GM19463 (cell line): ENCODE measurements around the gene DDX28.
"Not testable (repeated sequence)": the region's sequence is repeated elsewhere in the genome, so short reads cannot be mapped to it uniquely, and the experiment has no call there.

Experiments
- ATAC-seq: cut with Tn5 transposase; IDR thresholded peaks from one replicate; pipeline ENCODE4 v1.9.1; 2021; ENCODE audit warnings: mild to moderate bottlenecking, moderate library complexity; ENCODE audit not compliant: unreplicated experiment

The DDX28 gene

GRCh38 chr16:68037841-68038597, 15.0 kb upstream of the DDX28 start:
- no peak for ATAC-seq

DNA sequence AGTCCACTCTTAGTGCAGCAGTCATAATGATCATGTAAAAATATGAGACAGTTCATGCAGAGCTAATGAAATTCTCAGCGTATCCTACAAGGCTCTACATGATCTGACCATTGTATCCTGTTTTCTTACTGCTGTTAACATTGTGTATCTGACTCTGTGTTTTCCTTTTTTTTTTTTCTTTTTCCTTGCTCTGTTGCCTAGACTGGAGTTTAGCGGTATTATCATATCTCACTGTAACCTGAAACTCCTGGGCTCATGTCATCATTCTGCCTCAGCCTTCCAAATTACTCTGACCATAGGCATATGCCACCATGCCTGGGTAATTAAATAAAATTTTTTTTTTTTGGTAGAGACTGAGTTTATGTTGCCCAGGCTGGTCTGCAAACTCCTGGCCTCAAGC, 12.2 kb upstream of the DDX28 start:
- ATAC-seq: no peak

GRCh38 chr16:68033101-68033500, 10.1 kb upstream of the DDX28 start:
- no peak for ATAC-seq

- ATAC-seq: no peak
Observed at GRCh38 chr16:68031951-68032350, 8.9 kb upstream of the DDX28 start.

- not testable (repeated sequence) for ATAC-seq
Observed at GRCh38 chr16:68030108-68030507, 7.1 kb upstream of the DDX28 start.

DNA sequence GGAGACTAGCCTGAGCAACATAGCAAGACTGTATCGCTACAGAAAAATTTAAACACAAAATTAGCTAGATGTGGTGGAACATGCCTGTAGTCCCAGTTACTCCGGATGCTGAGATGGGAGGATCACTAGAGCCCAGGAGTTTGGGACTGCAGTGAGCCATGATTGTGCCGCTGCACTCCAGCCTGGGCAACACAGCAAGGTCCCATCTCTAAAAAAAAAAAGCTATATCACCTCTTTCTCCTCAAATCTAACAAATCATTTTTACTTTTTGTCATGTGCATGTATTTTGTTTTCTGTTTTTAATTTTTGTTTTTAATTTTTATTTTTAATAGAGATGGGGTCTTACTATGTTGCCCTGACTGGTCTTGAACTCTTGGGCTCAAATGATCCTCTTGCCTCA, 6.0 kb upstream of the DDX28 start:
- no peak for ATAC-seq

DNA sequence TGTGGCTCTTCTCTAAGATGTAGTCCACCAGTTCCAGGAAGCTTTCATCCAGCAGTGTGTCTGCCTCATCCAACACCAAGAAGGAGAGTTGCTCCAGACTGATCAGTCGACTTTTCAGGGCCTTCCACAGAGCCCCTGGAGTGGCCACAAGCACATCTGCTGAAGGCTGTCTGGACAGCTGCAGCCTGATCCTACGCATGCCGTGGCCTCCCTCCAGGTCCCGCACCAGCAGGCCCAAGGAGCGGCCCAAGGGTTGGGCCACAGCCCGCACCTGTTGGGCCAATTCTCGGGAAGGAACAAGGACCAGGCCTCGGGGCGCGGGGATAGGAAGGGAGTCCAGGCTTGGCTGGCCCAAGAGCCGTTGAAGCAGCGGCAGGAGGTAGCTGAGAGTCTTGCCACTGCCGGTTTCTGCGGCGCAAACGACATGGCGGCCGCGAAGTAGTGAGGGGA, 729 bp downstream of the DDX28 start:
- ATAC-seq: no peak

- ATAC-seq: no peak
Observed at GRCh38 chr16:68021490-68021889, 1.5 kb downstream of the DDX28 start.

GRCh38 chr16:68019167-68019680, 3.8 kb downstream of the DDX28 start:
- ATAC-seq: no peak

- no peak for ATAC-seq
Observed at GRCh38 chr16:68015681-68016080, 7.4 kb downstream of the DDX28 start, which contains the start of gene DPEP2NB. DPEP2NB (minus strand) TSS chr16:68015911; CDS start chr16:68015770, 141 bp downstream.

- no peak for ATAC-seq
Observed at GRCh38 chr16:68013440-68013839, 9.6 kb downstream of the DDX28 start.

GRCh38 chr16:68009872-68010271, 13.2 kb downstream of the DDX28 start:
- not testable (repeated sequence) for ATAC-seq

DNA sequence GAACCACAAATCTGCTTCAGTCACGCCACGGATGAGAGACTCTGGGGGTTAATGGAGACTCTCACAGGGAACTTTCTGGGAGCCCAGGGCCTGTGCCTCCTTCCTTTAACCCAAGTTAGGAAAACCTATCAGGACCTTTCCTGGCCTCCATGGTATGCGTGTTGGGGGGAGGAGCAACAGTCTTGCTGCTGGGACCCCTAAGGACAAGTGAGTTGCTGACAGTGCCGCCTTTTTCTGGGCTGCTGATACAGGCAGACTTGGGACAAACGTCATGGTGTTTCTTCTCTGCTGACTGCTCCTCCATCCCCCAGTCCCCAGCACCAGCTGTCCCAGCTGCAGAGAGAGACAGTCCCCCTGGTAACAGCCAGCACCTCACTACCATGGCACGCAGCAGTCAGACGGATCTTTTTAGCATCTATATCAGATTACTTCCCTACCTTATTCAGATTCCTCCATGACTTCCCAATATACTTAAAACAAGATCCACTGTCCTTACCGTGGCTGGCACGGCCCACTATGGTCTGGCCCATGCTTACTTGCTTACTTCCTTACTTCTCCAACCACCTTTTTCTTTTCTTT, 13.8 kb downstream of the DDX28 start:
- ATAC-seq: no peak

GRCh38 chr16:68005786-68006286, 17.2 kb downstream of the DDX28 start:
- no peak for ATAC-seq

GRCh38 chr16:68005211-68005610, 17.8 kb downstream of the DDX28 start:
- ATAC-seq: no peak

GRCh38 chr16:68003031-68003430, 20.0 kb downstream of the DDX28 start:
- no peak for ATAC-seq

GRCh38 chr16:68000450-68000849, 22.6 kb downstream of the DDX28 start:
- no peak for ATAC-seq

GRCh38 chr16:67999985-68000384, 23.0 kb downstream of the DDX28 start:
- no peak for ATAC-seq

DNA sequence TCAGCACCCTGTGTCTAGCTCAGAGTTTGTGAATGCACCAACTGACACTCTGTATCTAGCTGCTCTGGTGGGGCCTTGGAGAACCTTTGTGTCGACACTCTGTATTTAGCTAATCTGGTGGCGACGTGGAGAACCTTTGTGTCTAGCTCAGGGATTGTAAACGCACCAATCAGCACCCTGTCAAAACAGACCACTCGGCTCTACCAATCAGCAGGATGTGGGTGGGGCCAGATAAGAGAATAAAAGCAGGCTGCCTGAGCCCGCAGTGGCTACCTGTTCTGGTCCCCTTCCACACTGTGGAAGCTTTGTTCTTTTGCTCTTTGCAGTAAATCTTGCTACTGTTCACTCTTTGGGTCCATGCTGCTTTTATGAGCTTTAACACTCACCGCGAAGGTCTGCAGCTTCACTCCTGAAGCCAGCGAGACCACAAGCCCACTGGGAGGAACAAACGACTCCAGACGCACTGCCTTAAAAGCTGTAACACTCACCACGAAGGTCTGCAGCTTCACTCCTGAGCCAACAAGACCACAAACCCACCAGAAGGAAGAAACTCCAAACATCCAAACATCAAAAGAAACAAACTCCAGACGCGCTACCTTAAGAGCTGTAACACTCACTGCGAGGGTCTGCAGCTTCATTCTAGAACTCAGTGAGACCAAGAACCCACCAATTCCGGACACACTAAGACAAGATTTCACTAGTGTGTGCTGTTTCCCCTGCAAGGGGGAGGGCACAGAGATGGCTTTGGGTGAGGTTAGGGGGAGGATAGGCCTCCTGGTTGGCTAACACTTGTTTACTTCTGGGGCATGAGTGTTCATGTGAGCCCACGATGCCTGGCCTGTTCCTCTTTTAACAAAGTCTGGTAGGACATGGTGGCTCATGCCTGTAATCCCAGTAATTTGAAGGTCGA, 24.0 kb downstream of the DDX28 start, which contains the start of gene DPEP2:
DPEP2 (minus strand) TSS at position 706 of the 910 bp plus-strand sequence. CDS start 6,272 bp downstream, outside the sequence.
- not testable (repeated sequence) for ATAC-seq

DNA sequence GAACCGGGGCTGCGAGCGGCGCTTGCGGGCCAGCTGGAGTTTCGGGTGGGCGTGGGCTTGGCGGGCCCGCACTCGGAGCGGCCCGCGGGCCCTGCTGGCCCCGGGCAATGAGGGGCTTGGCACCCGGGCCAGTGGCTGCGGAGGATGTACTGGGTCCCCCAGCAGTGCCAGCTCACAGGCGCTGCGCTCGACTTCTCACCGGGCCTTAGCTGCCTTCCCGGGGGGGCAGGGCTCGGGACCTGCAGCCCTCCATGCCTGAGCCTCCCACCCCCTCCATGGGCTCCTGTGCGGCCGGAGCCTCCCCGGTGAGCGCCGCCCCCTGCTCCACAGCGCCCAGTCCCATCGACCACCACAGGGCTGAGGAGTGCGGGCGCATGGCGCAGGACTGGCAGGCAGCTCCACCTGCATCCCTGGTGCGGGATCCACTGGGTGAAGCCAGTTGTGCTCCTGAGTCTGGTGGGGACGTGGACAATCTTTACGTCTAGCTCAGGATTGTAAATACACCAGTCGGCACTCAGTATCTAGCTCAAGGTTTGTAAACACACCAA, 24.7 kb downstream of the DDX28 start:
- not testable (repeated sequence) for ATAC-seq

- no peak for ATAC-seq
Observed at GRCh38 chr16:67996666-67997065, 26.4 kb downstream of the DDX28 start.
